ENCODE data around the gene UPK1A.
"Not testable (repeated sequence)": the region's sequence is repeated elsewhere in the genome, so short reads cannot be mapped to it uniquely, and the experiment has no call there.

Gene UPK1A

GRCh38 chr19:35691106-35691505 lies 24.8 kb downstream of the UPK1A start:
- DNase-seq (ENCODE audit: low read depth, low spot score) = not testable (repeated sequence)

- DNase-seq (ENCODE audit: low read depth, low spot score) = no peak
Measured at GRCh38 chr19:35692010-35692409, 25.7 kb downstream of the UPK1A start.

GRCh38 chr19:35693422-35693821 lies 27.1 kb downstream of the UPK1A start:
- no peak for DNase-seq (ENCODE audit: low read depth, low spot score)

GRCh38 chr19:35693835-35694599 lies 27.7 kb downstream of the UPK1A start:
- no peak for DNase-seq (ENCODE audit: low read depth, low spot score)

- no peak for DNase-seq (ENCODE audit: low read depth, low spot score)
Measured at GRCh38 chr19:35695895-35696422, 29.6 kb downstream of the UPK1A start.

GRCh38 chr19:35696835-35697234 lies 30.5 kb downstream of the UPK1A start:
- DNase-seq (ENCODE audit: low read depth, low spot score) = no peak

GRCh38 chr19:35702223-35703012 lies 36.1 kb downstream of the UPK1A start:
- DNase-seq (ENCODE audit: low read depth, low spot score) = peak; percentile 99

- no peak for DNase-seq (ENCODE audit: low read depth, low spot score)
Measured at GRCh38 chr19:35703343-35703742, 37.0 kb downstream of the UPK1A start.

- no peak for DNase-seq (ENCODE audit: low read depth, low spot score)
Measured at GRCh38 chr19:35704218-35704617, 37.9 kb downstream of the UPK1A start, which contains the start of gene ZBTB32. Gene ZBTB32 (plus strand): TSS chr19:35704558. CDS start chr19:35714627, 10,069 bp downstream.

GRCh38 chr19:35708391-35708790 lies 42.1 kb downstream of the UPK1A start:
- no peak for DNase-seq (ENCODE audit: low read depth, low spot score)

- DNase-seq (ENCODE audit: low read depth, low spot score) = no peak
Measured at GRCh38 chr19:35710784-35711723, 44.7 kb downstream of the UPK1A start.

- no peak for DNase-seq (ENCODE audit: low read depth, low spot score)
Measured at GRCh38 chr19:35712567-35713505, 46.5 kb downstream of the UPK1A start.

- DNase-seq (ENCODE audit: low read depth, low spot score) = no peak
Measured at GRCh38 chr19:35713506-35713850, 47.2 kb downstream of the UPK1A start.

GRCh38 chr19:35713904-35714495 lies 47.7 kb downstream of the UPK1A start:
- no peak for DNase-seq (ENCODE audit: low read depth, low spot score)

- no peak for DNase-seq (ENCODE audit: low read depth, low spot score)
Measured at GRCh38 chr19:35714601-35715354, 48.5 kb downstream of the UPK1A start.

GRCh38 chr19:35715355-35715809 lies 49.1 kb downstream of the UPK1A start:
- DNase-seq (ENCODE audit: low read depth, low spot score) = no peak

GRCh38 chr19:35715981-35716800 lies 49.9 kb downstream of the UPK1A start:
- no peak for DNase-seq (ENCODE audit: low read depth, low spot score)

Data from iPS DF 19.7 (cell line).